ENCODE measurements around the gene COL25A1. TPM values are rescaled to one million over a fixed set of nuclear protein-coding genes. Genes with fewer than 3 reads are reported as not detected.
"Not testable (repeated sequence)": the region's sequence is repeated elsewhere in the genome, so short reads cannot be mapped to it uniquely, and the experiment has no call there.

The COL25A1 gene
- total RNA-seq, 2 experiments from 2014 or later = 0.67 TPM; not detected in 1

DNA sequence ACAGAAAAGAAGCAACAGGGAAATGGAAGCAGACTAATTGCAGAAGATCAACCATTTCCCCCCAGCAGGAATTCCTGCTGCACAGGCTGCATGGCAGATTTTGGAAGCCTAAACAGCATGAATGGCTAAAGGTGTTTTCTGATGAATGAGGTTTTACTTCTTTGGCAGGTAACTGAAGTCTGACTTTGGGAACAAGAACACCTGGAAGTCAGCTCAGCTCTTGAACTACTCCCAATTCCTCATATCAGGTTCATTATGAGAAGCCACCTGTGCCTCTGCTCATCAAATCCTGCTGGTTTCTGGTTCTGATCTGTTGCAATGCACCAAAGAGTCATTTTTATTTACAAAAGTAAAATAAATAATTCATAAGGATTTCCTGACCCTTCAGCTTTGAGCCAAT lies 139.0 kb downstream of the COL25A1 start:
- DNase-seq (no peak), ATAC-seq (ENCODE audit: low read depth) (no peak)
- H3K27me3 Mint-ChIP-seq = peaks cover 21% of the 10 kb centered on the region
- H3K27ac Mint-ChIP-seq = no peak overlapping the region
- no peaks in the 10 kb centered on the region for H3K36me3 Mint-ChIP-seq
- H3K4me3 Mint-ChIP-seq = no peak overlapping the region
- H3K4me1 Mint-ChIP-seq = no peaks in the 10 kb centered on the region
- no peaks in the 10 kb centered on the region for H3K9me3 Mint-ChIP-seq
- POLR2A ChIA-PET = no interaction called here

- no peak for ATAC-seq (ENCODE audit: low read depth)
- H3K9me3 Mint-ChIP-seq = no peaks in the 10 kb centered on the region
- no peaks in the 10 kb centered on the region for H3K36me3 Mint-ChIP-seq
- peaks cover 17% of the 10 kb centered on the region for H3K27me3 Mint-ChIP-seq
- H3K27ac Mint-ChIP-seq = no peak overlapping the region
- POLR2A ChIA-PET = no interaction called here
- H3K4me1 Mint-ChIP-seq = no peaks in the 10 kb centered on the region
- no peak for DNase-seq
- H3K4me3 Mint-ChIP-seq = no peak overlapping the region
These were observed 139.7 kb downstream of the COL25A1 start for GRCh38 chr4:109162759-109163158.

DNA sequence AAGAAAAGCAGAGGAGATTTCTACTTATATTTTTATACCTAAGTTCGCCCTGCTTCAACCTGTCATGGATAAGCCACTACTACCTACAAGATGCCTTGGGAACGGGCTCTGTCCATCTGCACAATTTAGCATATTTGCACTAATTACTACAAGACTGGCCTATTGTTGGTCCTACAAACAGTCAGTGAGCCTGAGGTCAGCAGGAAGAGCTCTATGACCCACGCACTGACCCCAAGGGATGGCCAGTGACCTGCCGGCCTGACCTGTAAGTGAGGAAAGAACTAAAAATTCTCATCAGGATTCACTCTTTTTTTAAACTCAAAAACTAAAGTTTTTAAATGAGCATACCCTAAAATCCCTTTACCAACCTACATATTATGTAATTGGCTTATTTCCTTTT lies 142.0 kb downstream of the COL25A1 start:
- POLR2A ChIA-PET = no interaction called here
- Mint-ChIP-seq H3K4me3 (no peak overlapping the region), H3K27me3 (peaks cover 14% of the 10 kb centered on the region), H3K4me1 (no peaks in the 10 kb centered on the region), H3K9me3 (no peaks in the 10 kb centered on the region), H3K27ac (no peak overlapping the region), H3K36me3 (no peaks in the 10 kb centered on the region)
- ATAC-seq (ENCODE audit: low read depth) (no peak), DNase-seq (no peak)

DNA sequence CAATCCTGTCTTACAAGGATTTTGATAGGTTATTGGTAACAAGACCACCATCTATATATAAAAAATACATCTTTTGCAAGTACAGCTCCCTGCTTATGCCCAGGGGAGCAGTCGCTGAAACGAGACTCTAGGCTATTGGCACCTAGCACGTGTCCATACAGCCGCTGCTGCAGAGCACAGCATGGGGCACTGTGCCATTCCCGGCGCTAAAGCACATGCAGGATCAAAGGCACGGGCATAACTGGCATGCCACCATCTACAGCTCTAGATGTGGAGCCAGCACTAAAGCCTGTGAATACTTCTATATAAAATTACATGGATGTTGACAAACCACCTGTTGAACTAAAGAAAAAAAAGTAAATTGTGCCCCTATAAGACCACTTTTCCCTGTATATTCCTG lies 144.8 kb downstream of the COL25A1 start:
- no peak for DNase-seq

DNA sequence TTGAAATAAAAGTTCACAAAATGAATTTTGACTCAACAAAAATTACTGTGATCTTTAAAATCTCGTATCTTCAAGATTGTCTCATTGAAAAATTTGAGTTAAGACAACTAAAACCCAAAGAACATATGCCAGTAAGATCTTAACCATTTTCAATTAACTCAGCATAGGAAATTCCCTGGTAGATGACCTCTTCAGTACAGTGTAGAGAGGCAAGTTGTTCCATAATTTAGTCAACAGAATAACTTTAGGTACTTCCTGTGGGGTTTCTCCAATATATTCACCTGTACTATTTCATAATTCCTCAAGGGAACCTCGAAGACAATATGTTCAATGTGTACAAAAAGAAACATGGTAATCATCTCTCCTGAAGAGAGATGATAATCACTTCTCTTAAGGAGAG lies 145.3 kb downstream of the COL25A1 start:
- Mint-ChIP-seq H3K36me3 (no peaks in the 10 kb centered on the region), H3K4me1 (no peaks in the 10 kb centered on the region), H3K9me3 (no peaks in the 10 kb centered on the region), H3K27ac (no peak overlapping the region), H3K4me3 (no peak overlapping the region), H3K27me3 (peaks cover 19% of the 10 kb centered on the region)
- ATAC-seq (ENCODE audit: low read depth) = no peak
- POLR2A ChIA-PET = no interaction called here
- no peak for DNase-seq

More for the DNA sequence above, 144.8 kb downstream of the COL25A1 start:
- no peaks in the 10 kb centered on the region for H3K36me3 Mint-ChIP-seq
- H3K27ac Mint-ChIP-seq = no peak overlapping the region
- POLR2A ChIA-PET = no interaction called here
- H3K27me3 Mint-ChIP-seq = peaks cover 19% of the 10 kb centered on the region
- H3K4me1 Mint-ChIP-seq = no peaks in the 10 kb centered on the region
- ATAC-seq (ENCODE audit: low read depth) = no peak
- H3K9me3 Mint-ChIP-seq = no peaks in the 10 kb centered on the region
- H3K4me3 Mint-ChIP-seq = no peak overlapping the region

DNA sequence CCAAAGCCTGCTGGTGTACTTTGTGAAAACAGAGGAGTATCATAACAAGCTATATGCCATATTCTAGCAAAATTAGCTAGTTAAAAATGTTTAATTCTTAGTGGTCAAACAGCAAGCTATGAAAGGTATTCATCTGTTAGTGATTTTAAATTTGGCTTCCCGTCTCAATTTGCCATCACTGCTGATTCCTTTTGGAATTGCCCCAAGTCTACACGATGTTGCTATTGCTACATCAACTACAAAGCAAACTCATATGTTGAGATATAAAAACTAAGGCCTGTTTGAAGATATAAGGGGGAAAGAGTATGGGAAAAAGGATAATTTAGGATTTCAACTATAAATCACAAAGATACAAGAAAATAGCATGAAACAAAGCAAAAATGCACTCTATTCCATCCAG lies 146.1 kb downstream of the COL25A1 start:
- no peak overlapping the region for H3K4me3 Mint-ChIP-seq
- no peak overlapping the region for H3K27ac Mint-ChIP-seq
- peaks cover 19% of the 10 kb centered on the region for H3K27me3 Mint-ChIP-seq
- H3K36me3 Mint-ChIP-seq = no peaks in the 10 kb centered on the region
- POLR2A ChIA-PET = no interaction called here
- DNase-seq = no peak
- H3K9me3 Mint-ChIP-seq = no peaks in the 10 kb centered on the region
- ATAC-seq (ENCODE audit: low read depth) = no peak
- H3K4me1 Mint-ChIP-seq = no peaks in the 10 kb centered on the region

- peaks cover 21% of the 10 kb centered on the region for H3K27me3 Mint-ChIP-seq
- no peak overlapping the region for H3K27ac Mint-ChIP-seq
- no peaks in the 10 kb centered on the region for H3K36me3 Mint-ChIP-seq
- no peaks in the 10 kb centered on the region for H3K9me3 Mint-ChIP-seq
- ATAC-seq (ENCODE audit: low read depth) (no peak), DNase-seq (no peak)
- POLR2A ChIA-PET = no interaction called here
- H3K4me3 Mint-ChIP-seq = no peak overlapping the region
- H3K4me1 Mint-ChIP-seq = no peaks in the 10 kb centered on the region
These were observed 146.7 kb downstream of the COL25A1 start for GRCh38 chr4:109155682-109156283.

GRCh38 chr4:109155084-109155483 lies 147.4 kb downstream of the COL25A1 start:
- POLR2A ChIA-PET = no interaction called here

DNA sequence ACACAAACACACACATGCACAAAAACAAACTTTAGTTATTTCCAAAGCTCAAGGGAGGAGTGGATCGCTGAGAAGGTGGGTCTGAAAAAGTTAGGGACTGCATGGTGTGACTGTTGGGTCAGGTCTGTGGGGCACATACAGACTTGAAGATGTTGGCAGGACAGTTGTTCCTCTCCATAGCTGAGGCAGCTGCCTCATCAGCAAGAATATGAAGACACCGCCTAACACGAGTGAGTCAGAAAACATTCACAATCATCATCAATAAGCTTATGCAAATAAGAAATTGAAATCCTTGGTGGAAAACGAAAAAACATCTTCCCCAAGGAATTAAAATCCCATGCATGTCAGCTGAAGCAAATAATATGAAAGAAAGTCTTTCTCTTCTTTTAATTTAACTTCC lies 148.0 kb downstream of the COL25A1 start:
- no peak overlapping the region for H3K4me3 Mint-ChIP-seq
- no peak for DNase-seq
- H3K9me3 Mint-ChIP-seq = no peaks in the 10 kb centered on the region
- peaks cover 21% of the 10 kb centered on the region for H3K27me3 Mint-ChIP-seq
- H3K4me1 Mint-ChIP-seq = no peaks in the 10 kb centered on the region
- H3K36me3 Mint-ChIP-seq = no peaks in the 10 kb centered on the region
- no peak overlapping the region for H3K27ac Mint-ChIP-seq
- no peak for ATAC-seq (ENCODE audit: low read depth)
- POLR2A ChIA-PET = no interaction called here

More at GRCh38 chr4:109155084-109155483, 147.4 kb downstream of the COL25A1 start:
- H3K4me1 Mint-ChIP-seq = no peaks in the 10 kb centered on the region
- no peaks in the 10 kb centered on the region for H3K36me3 Mint-ChIP-seq
- no peaks in the 10 kb centered on the region for H3K9me3 Mint-ChIP-seq
- ATAC-seq (ENCODE audit: low read depth) (no peak), DNase-seq (no peak)
- no peak overlapping the region for H3K27ac Mint-ChIP-seq
- peaks cover 21% of the 10 kb centered on the region for H3K27me3 Mint-ChIP-seq
- H3K4me3 Mint-ChIP-seq = no peak overlapping the region

DNA sequence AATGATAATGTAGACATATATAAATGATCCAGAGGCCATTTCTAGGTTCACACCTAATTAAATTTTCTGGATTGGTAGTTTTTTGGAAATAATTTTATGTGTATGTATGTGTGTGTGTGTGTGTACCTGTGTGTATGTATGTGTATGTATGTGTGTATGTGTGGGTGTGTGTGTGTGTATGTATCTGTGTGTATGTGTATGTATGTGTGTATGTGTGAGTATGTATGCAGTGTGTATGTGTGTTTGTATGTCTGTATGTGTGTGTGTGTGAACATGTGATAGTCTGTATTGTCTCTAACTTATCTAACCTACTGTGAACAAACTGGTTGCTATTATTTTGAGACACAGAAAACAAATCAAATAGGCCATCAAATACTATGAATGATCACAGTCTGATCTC lies 152.6 kb downstream of the COL25A1 start:
- H3K27me3 Mint-ChIP-seq = peaks cover 13% of the 10 kb centered on the region
- no peak overlapping the region for H3K4me3 Mint-ChIP-seq
- no peaks in the 10 kb centered on the region for H3K36me3 Mint-ChIP-seq
- no peaks in the 10 kb centered on the region for H3K9me3 Mint-ChIP-seq
- no peak overlapping the region for H3K27ac Mint-ChIP-seq
- DNase-seq (no peak), ATAC-seq (ENCODE audit: low read depth) (no peak)
- POLR2A ChIA-PET = no interaction called here
- no peaks in the 10 kb centered on the region for H3K4me1 Mint-ChIP-seq

- no peak for DNase-seq
- POLR2A ChIA-PET = no interaction called here
- no peaks in the 10 kb centered on the region for H3K36me3 Mint-ChIP-seq
- H3K4me1 Mint-ChIP-seq = no peaks in the 10 kb centered on the region
- no peak overlapping the region for H3K27ac Mint-ChIP-seq
- H3K4me3 Mint-ChIP-seq = no peak overlapping the region
- H3K27me3 Mint-ChIP-seq = peaks cover 9% of the 10 kb centered on the region
- ATAC-seq (ENCODE audit: low read depth) = no peak
- H3K9me3 Mint-ChIP-seq = no peaks in the 10 kb centered on the region
These were observed 153.8 kb downstream of the COL25A1 start for GRCh38 chr4:109148577-109149075.

GRCh38 chr4:109147135-109147534 lies 155.3 kb downstream of the COL25A1 start:
- H3K27ac Mint-ChIP-seq = no peak overlapping the region
- H3K27me3 Mint-ChIP-seq = peaks cover 15% of the 10 kb centered on the region
- peaks cover under 1% of the 10 kb centered on the region for H3K9me3 Mint-ChIP-seq
- no peak overlapping the region for H3K4me3 Mint-ChIP-seq
- no peak for ATAC-seq (ENCODE audit: low read depth)
- no peaks in the 10 kb centered on the region for H3K36me3 Mint-ChIP-seq
- no peaks in the 10 kb centered on the region for H3K4me1 Mint-ChIP-seq
- POLR2A ChIA-PET = no interaction called here
- DNase-seq = no peak

GRCh38 chr4:109146499-109146898 lies 156.0 kb downstream of the COL25A1 start:
- H3K27ac Mint-ChIP-seq = no peak overlapping the region
- H3K36me3 Mint-ChIP-seq = no peaks in the 10 kb centered on the region
- POLR2A ChIA-PET = no interaction called here
- H3K9me3 Mint-ChIP-seq = peaks cover 1% of the 10 kb centered on the region
- DNase-seq (no peak), ATAC-seq (ENCODE audit: low read depth) (no peak)
- no peak overlapping the region for H3K4me3 Mint-ChIP-seq
- H3K4me1 Mint-ChIP-seq = no peaks in the 10 kb centered on the region
- peaks cover 17% of the 10 kb centered on the region for H3K27me3 Mint-ChIP-seq

DNA sequence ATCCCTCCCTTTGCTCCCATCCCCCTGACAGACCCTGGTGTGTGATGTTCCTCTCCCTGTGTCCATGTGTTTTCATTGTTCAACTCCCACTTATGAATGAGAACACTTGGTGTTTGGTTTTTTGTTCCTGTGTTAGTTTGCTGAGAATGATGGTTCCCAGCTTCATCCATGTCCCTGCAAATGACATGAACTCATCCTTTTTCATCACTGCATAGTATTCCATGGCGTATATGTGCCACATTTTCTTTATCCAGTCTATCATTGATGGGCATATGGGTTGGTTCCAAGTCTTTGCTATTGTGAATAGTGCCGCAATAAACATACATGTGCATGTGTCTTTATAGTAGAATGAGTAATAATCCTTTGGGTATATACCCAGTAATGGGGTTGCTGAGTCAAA lies 164.3 kb downstream of the COL25A1 start:
- H3K4me1 Mint-ChIP-seq; DNase-seq; H3K27ac Mint-ChIP-seq; H3K9me3 Mint-ChIP-seq; H3K4me3 Mint-ChIP-seq; POLR2A ChIA-PET; H3K36me3 Mint-ChIP-seq; ATAC-seq (ENCODE audit: low read depth): not testable (repeated sequence)
- peaks cover 11% of the 10 kb centered on the region for H3K27me3 Mint-ChIP-seq

DNA sequence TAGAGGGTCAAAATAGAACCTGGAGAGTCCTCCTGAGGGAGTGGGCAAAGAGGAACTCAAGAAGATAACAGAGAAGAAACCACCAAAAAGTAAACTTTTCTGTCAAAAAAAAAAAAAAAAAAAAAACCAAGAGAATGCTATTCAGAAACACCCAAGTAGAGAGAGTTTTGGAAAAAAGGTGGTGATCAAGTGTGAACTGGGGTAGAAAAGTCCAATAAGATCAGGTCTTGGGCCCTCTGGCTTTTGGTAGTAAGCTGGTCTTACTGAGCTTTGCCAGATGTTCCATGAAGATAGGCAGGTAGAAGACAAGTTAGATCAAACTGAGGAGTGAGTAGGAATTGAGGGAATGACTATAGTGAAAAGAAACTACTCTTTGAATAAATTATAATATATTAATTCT lies 167.5 kb downstream of the COL25A1 start:
- H3K36me3 Mint-ChIP-seq = no peaks in the 10 kb centered on the region
- ATAC-seq (ENCODE audit: low read depth) (no peak), DNase-seq (no peak)
- POLR2A ChIA-PET = no interaction called here
- no peak overlapping the region for H3K4me3 Mint-ChIP-seq
- no peak overlapping the region for H3K27ac Mint-ChIP-seq
- H3K4me1 Mint-ChIP-seq = no peaks in the 10 kb centered on the region
- H3K9me3 Mint-ChIP-seq = peaks cover 3% of the 10 kb centered on the region
- peaks cover 10% of the 10 kb centered on the region for H3K27me3 Mint-ChIP-seq
